ENCODE measurements around the gene GOLGA3. TPM values are rescaled to one million over a fixed set of nuclear protein-coding genes. Genes with fewer than 3 reads are reported as not detected.

The GOLGA3 gene
- total RNA-seq, 1 donor: 104 TPM

- H3K4me3 ChIP-seq (ENCODE audit: low read depth, low read length): no peak overlapping the region
- DNase-seq (ENCODE audit: low read depth): no peak
- no peak for TF ChIP-seq CTCF (IDR thresholded peaks at IDR 0.05; ENCODE audit: insufficient read depth, low read length)
These were observed 102.3 kb downstream of the GOLGA3 start for GRCh38 chr12:132726386-132726785.

- no peak overlapping the region for H3K4me3 ChIP-seq (ENCODE audit: low read depth, low read length)
- DNase-seq (ENCODE audit: low read depth): no peak
- no peak for TF ChIP-seq CTCF (IDR thresholded peaks at IDR 0.05; ENCODE audit: insufficient read depth, low read length)
These were observed 104.0 kb downstream of the GOLGA3 start for GRCh38 chr12:132724506-132725241.

DNA sequence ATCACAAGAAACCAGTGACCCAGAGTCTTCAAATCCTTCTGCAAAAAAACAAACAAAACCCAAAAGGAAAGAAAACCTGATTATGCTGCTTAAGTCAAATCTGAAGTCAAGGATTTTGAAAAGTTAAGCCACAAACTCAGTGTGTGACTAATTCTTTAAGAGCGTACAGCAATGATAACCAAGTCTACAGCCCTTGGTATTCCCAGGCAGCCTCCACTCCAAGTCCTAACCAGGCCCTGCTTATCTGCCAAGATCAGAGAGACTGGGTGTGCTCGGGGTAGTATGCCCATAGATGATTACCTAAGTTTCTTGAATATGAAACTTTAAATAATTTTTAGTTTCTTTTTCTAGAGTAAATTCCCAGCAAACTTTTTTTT, 104.9 kb downstream of the GOLGA3 start:
- DNase-seq (ENCODE audit: low read depth): peak; percentile 73
- no peak for TF ChIP-seq CTCF (IDR thresholded peaks at IDR 0.05; ENCODE audit: insufficient read depth, low read length)
- H3K4me3 ChIP-seq (ENCODE audit: low read depth, low read length): no peak overlapping the region

DNA sequence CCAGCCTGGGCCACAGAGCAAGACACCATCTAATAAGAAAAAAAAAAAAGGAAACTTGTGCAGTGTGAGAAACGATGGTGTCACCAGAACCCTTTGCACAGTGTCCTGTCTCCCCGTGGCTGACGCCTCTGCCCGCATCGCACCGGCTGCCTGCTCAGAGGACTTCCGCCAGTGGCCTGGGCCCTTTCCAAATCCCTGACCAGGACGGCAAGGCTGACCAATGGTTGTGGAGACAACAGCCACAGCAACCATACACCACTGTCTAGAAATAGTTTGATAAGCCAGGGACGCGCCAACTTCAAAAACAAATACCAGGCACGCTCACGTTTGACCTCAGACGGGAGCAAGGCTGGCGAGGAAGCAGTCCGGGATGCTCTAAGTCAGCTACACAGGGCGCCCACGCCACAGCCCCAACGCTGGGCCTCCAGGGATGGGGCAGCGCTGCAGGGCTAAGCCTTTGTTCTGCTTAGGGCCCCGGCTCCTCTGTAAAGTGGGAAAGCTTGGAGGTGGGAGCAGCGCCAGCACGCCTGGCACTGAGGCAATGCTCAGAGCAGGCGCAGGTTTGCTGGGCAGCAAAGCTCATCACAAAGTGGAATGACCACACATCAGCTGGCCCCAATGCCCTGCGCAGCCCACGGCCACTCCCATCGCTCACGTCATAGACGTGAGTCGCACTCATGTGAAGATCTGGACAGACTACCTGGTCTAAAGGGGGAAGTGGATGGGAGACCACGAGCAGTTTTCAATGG, 105.5 kb downstream of the GOLGA3 start:
- DNase-seq (ENCODE audit: low read depth): no peak
- TF ChIP-seq CTCF (IDR thresholded peaks at IDR 0.05; ENCODE audit: insufficient read depth, low read length): no peak
- H3K4me3 ChIP-seq (ENCODE audit: low read depth, low read length): no peak overlapping the region

DNA sequence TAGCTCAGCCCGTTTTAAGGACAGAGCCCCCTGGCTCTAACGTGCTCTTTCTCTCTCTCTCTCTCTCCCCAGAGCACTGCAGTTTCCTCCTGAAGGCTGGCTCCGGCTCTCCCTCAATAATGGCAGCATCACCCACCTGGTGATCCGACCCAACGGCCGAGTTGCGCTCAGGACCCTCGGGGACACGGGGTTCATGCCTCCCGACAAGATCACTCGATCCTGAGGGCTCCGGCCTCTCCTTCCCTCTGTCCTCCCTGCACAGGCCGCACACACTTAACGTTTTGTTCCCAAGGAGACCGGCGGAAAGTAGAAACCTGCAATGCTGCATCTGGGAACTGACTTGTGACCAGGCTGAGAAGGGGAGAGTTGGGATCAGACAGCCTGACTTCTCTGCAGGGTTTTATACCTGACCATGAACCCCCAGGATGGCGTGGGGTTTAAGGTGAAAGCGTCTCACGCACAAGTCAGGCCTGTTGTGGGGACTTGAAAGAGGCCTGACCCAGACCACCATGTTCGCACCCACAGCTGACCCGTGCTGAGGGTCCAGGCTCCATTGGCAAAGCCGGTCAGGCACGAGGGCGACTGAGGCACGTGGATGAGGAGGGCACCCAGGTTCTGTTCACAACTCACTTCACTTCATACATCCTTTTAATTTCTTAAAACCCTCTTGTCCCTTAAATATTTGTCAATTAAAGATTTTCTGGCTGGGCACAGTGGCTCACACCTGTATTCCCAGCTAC, 107.9 kb downstream of the GOLGA3 start:
- no peak for TF ChIP-seq CTCF (IDR thresholded peaks at IDR 0.05; ENCODE audit: insufficient read depth, low read length)
- DNase-seq (ENCODE audit: low read depth): no peak
- no peak overlapping the region for H3K4me3 ChIP-seq (ENCODE audit: low read depth, low read length)

- H3K4me3 ChIP-seq (ENCODE audit: low read depth, low read length): no peak overlapping the region
- TF ChIP-seq CTCF (IDR thresholded peaks at IDR 0.05; ENCODE audit: insufficient read depth, low read length): no peak
- no peak for DNase-seq (ENCODE audit: low read depth)
These were observed 108.7 kb downstream of the GOLGA3 start for GRCh38 chr12:132719954-132720324.

Data from fibroblast of the aortic adventitia (primary cell).